ENCODE data around the gene KAZN.

DNA sequence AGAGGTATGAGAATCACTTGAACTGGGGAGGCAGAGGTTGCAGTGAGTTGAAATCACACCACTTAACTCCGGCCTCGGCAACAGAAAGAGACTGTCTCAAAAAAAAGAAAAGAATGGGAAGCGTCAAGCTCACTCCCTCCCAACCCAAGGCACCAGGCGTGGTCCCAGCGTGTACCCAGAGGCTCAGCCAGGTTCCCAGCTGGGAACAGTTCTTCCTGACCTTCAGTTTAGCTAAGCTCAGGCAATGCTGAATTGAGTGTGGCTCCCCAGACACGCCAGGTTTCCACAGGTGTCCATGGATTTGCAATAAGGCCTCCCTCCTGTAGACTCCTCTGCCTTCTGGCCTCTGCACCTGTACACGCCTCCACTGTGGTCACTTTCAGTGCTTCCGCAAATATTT, 414.3 kb downstream of the KAZN start:
- TF ChIP-seq, protein P1, sequence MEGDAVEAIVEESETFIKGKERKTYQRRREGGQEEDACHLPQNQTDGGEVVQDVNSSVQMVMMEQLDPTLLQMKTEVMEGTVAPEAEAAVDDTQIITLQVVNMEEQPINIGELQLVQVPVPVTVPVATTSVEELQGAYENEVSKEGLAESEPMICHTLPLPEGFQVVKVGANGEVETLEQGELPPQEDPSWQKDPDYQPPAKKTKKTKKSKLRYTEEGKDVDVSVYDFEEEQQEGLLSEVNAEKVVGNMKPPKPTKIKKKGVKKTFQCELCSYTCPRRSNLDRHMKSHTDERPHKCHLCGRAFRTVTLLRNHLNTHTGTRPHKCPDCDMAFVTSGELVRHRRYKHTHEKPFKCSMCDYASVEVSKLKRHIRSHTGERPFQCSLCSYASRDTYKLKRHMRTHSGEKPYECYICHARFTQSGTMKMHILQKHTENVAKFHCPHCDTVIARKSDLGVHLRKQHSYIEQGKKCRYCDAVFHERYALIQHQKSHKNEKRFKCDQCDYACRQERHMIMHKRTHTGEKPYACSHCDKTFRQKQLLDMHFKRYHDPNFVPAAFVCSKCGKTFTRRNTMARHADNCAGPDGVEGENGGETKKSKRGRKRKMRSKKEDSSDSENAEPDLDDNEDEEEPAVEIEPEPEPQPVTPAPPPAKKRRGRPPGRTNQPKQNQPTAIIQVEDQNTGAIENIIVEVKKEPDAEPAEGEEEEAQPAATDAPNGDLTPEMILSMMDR (IDR thresholded peaks at IDR 0.05 in 8 of 11, conservative IDR thresholded peaks at IDR 0.05 in 3 of 11), result no peak
- peak in 1 of 3 donors; percentile 33 for TF ChIP-seq POLR2AphosphoS5 (IDR thresholded peaks at IDR 0.05)
